ENCODE results near the gene NDUFAF2.

Gene NDUFAF2

GRCh38 chr5:60943624-60944023 lies 1.4 kb upstream of the NDUFAF2 start:
- Histone ChIP-seq H3K4me1 (ENCODE audit: control insufficient read depth, insufficient read depth, low read length) (no peaks in the 10 kb centered on the region), H3K36me3 (ENCODE audit: control insufficient read depth in 2 of 2, insufficient read depth in 1 of 2, low read length in 2 of 2) (peaks cover 0 to 4% of the 10 kb centered on the region in 2 experiments; a peak in 2 of 3 replicates), H3K9me3 (ENCODE audit: control insufficient read depth, insufficient read depth, low read depth, low read length) (no peaks in the 10 kb centered on the region), H3K27ac (ENCODE audit: extremely low read depth, low read depth, low read length) (no peak overlapping the region), H3K4me3 (ENCODE audit: low read depth, low read length) (no peak overlapping the region)
- TF ChIP-seq ZNF24 (tag by site-specific recombination; IDR thresholded peaks at IDR 0.05) (no peak), HOXA7 (CRISPR knock-in tag; IDR thresholded peaks at IDR 0.05; ENCODE audit: borderline replicate concordance) (no peak), PRDM1 (tag by site-specific recombination; IDR thresholded peaks at IDR 0.05) (peak; percentile 91)
- POLR2A ChIA-PET, result no interaction called here
- CTCF ChIA-PET, result no interaction called here

GRCh38 chr5:60945813-60946187 lies 795 bp downstream of the NDUFAF2 start:
- ChIA-PET POLR2A (interaction anchor here (2.0 to 2.6 kb wide), 2 partner anchors 102 to 246 kb away, joined by 10 to 11 read pairs; partner anchors contain the start of genes DEPDC1B and ELOVL7), CTCF (interaction anchor here (1.0 to 1.2 kb wide), 2 partner anchors 13 to 14 kb away, joined by 4 read pairs; no protein-coding TSS in a partner anchor)
- H3K36me3 ChIP-seq (ENCODE audit: control insufficient read depth in 2 of 2, insufficient read depth in 1 of 2, low read length in 2 of 2), result no peaks in the 10 kb centered on the region
- no peaks in the 10 kb centered on the region for H3K4me1 ChIP-seq (ENCODE audit: control insufficient read depth, insufficient read depth, low read length)
- H3K27ac ChIP-seq (ENCODE audit: extremely low read depth, low read depth, low read length), result peak overlapping the region; percentile 51; the same call in 1 of the 2 replicates
- no peaks in the 10 kb centered on the region for H3K9me3 ChIP-seq (ENCODE audit: control insufficient read depth, insufficient read depth, low read depth, low read length)
- H3K4me3 ChIP-seq (ENCODE audit: low read depth, low read length), result peak overlapping the region; percentile 67
- 0 out of 2 replicates have a peak, but pooled peaks have one; percentile 12 for TF ChIP-seq SP7 (tag by site-specific recombination; IDR thresholded peaks at IDR 0.05)
- TF ChIP-seq ZNF639 (tag by site-specific recombination; IDR thresholded peaks at IDR 0.05), result no peak
- peak; percentile 79 for TF ChIP-seq REST (tag by site-specific recombination; IDR thresholded peaks at IDR 0.05)
- TF ChIP-seq ZNF530 (tag by site-specific recombination; IDR thresholded peaks at IDR 0.05; ENCODE audit: low read depth), result no peak
- TF ChIP-seq AEBP2 (tag by site-specific recombination; IDR thresholded peaks at IDR 0.05; ENCODE audit: borderline replicate concordance), result no peak
- no peak for TF ChIP-seq TSHZ1 (tag by site-specific recombination; IDR thresholded peaks at IDR 0.05; ENCODE audit: borderline replicate concordance)
- 0 out of 2 replicates have a peak, but pooled peaks have one; percentile 6 for TF ChIP-seq ZNF335 (tag by site-specific recombination; conservative IDR thresholded peaks at IDR 0.05)
- TF ChIP-seq ZNF23 (tag by site-specific recombination; IDR thresholded peaks at IDR 0.05; ENCODE audit: borderline replicate concordance), result no peak
- no peak for TF ChIP-seq ZNF76 (tag by site-specific recombination; IDR thresholded peaks at IDR 0.05; ENCODE audit: borderline replicate concordance, low read depth)
- TF ChIP-seq ZNF596 (tag by site-specific recombination; IDR thresholded peaks at IDR 0.05), result no peak
- peak; percentile 49 for TF ChIP-seq ZNF394 (tag by site-specific recombination; IDR thresholded peaks at IDR 0.05; ENCODE audit: borderline replicate concordance)
- TF ChIP-seq ZSCAN16 (tag by site-specific recombination; IDR thresholded peaks at IDR 0.05), result no peak
- TF ChIP-seq ZNF600 (tag by site-specific recombination; IDR thresholded peaks at IDR 0.05), result peak; percentile 38
- TF ChIP-seq ZBTB20 (tag by site-specific recombination; IDR thresholded peaks at IDR 0.05), result no peak; the same call in 1 of the 2 replicates
- TF ChIP-seq ZNF169 (tag by site-specific recombination; IDR thresholded peaks at IDR 0.05), result no peak
- no peak for TF ChIP-seq PRDM6 (tag by site-specific recombination; IDR thresholded peaks at IDR 0.05)
- TF ChIP-seq ZNF16 (tag by site-specific recombination; IDR thresholded peaks at IDR 0.05; ENCODE audit: low read depth), result no peak
- 0 out of 2 replicates have a peak, but pooled peaks have one; percentile 4 for TF ChIP-seq ZBTB17 (tag by site-specific recombination; IDR thresholded peaks at IDR 0.05)
- TF ChIP-seq HOXA7 (CRISPR knock-in tag; IDR thresholded peaks at IDR 0.05; ENCODE audit: borderline replicate concordance), result no peak

All from HEK293 (cell line).